Measurements from ENCODE around the gene CCNL2.
A peak's percentile ranks its signal among the peaks of the same experiment; 100 is the strongest.
"Not testable (repeated sequence)": the region's sequence is repeated elsewhere in the genome, so short reads cannot be mapped to it uniquely, and the experiment has no call there.

The CCNL2 gene

GRCh38 chr1:1432951-1433803 is 34.0 kb upstream of the CCNL2 start:
- H3K27ac ChIP-seq: peak overlapping the region; percentile 94
- no peak for TF ChIP-seq Cebpa-rat (IDR thresholded peaks at IDR 0.05)
- H3K36me3 ChIP-seq: no peaks in the 10 kb centered on the region
- H3K27me3 ChIP-seq: no peaks in the 10 kb centered on the region
- H3K4me2 ChIP-seq: peak overlapping the region; percentile 100
- H3K9ac ChIP-seq: peak overlapping the region; percentile 82
- no peaks in the 10 kb centered on the region for H3K9me3 ChIP-seq
- H4K20me1 ChIP-seq: peaks cover 23% of the 10 kb centered on the region
- peaks cover 92% of the 10 kb centered on the region for H3K4me1 ChIP-seq
- H3K4me3 ChIP-seq: peak overlapping the region; percentile 75

- TF ChIP-seq Cebpa-rat (IDR thresholded peaks at IDR 0.05): no peak
- H4K20me1 ChIP-seq: peaks cover 16% of the 10 kb centered on the region
- H3K4me1 ChIP-seq: peaks cover 84% of the 10 kb centered on the region
- H3K9me3 ChIP-seq: no peaks in the 10 kb centered on the region
- peak overlapping the region; percentile 94 for H3K27ac ChIP-seq
- H3K4me2 ChIP-seq: peak overlapping the region; percentile 100
- H3K9ac ChIP-seq: peak overlapping the region; percentile 82
- peak overlapping the region; percentile 75 for H3K4me3 ChIP-seq
- H3K27me3 ChIP-seq: no peaks in the 10 kb centered on the region
- no peaks in the 10 kb centered on the region for H3K36me3 ChIP-seq
Observed at GRCh38 chr1:1432274-1432950, 33.3 kb upstream of the CCNL2 start.

- Histone ChIP-seq H3K9ac (peak overlapping the region; percentile 82), H3K4me2 (peak overlapping the region; percentile 100)
Observed at GRCh38 chr1:1431845-1432273, 32.7 kb upstream of the CCNL2 start.

GRCh38 chr1:1430992-1431844 is 32.1 kb upstream of the CCNL2 start:
- Histone ChIP-seq H3K9me3 (no peaks in the 10 kb centered on the region), H3K4me2 (peak overlapping the region; percentile 100), H3K27me3 (no peaks in the 10 kb centered on the region), H4K20me1 (peaks cover 4% of the 10 kb centered on the region), H3K4me1 (peaks cover 77% of the 10 kb centered on the region), H3K36me3 (no peaks in the 10 kb centered on the region), H3K4me3 (0 out of 2 replicates have a peak overlapping the region, but pooled peaks have one; percentile 75), H3K9ac (peak overlapping the region; percentile 82), H3K27ac (peak overlapping the region; percentile 94)
- no peak for TF ChIP-seq Cebpa-rat (IDR thresholded peaks at IDR 0.05)

More at GRCh38 chr1:1431845-1432273, 32.7 kb upstream of the CCNL2 start:
- no peaks in the 10 kb centered on the region for H3K27me3 ChIP-seq
- H3K4me3 ChIP-seq: peak overlapping the region; percentile 75
- no peaks in the 10 kb centered on the region for H3K36me3 ChIP-seq
- H4K20me1 ChIP-seq: peaks cover 10% of the 10 kb centered on the region
- H3K9me3 ChIP-seq: no peaks in the 10 kb centered on the region
- peaks cover 79% of the 10 kb centered on the region for H3K4me1 ChIP-seq
- no peak for TF ChIP-seq Cebpa-rat (IDR thresholded peaks at IDR 0.05)
- H3K27ac ChIP-seq: peak overlapping the region; percentile 94

- Histone ChIP-seq H3K27me3 (no peaks in the 10 kb centered on the region), H3K36me3 (no peaks in the 10 kb centered on the region), H3K9me3 (no peaks in the 10 kb centered on the region), H3K27ac (peak overlapping the region; percentile 82), H4K20me1 (no peaks in the 10 kb centered on the region), H3K4me3 (no peak overlapping the region), H3K4me1 (peaks cover 81% of the 10 kb centered on the region), H3K4me2 (peak overlapping the region; percentile 82), H3K9ac (peak overlapping the region; percentile 56; the same call in 1 of the 2 replicates)
- TF ChIP-seq Cebpa-rat (IDR thresholded peaks at IDR 0.05): no peak
Observed at GRCh38 chr1:1430114-1430982, 31.2 kb upstream of the CCNL2 start.

- Histone ChIP-seq H3K9me3 (no peaks in the 10 kb centered on the region), H3K36me3 (no peaks in the 10 kb centered on the region), H3K4me1 (peaks cover 81% of the 10 kb centered on the region)
Observed at GRCh38 chr1:1429671-1430073, 30.5 kb upstream of the CCNL2 start.

GRCh38 chr1:1428967-1429366 is 29.8 kb upstream of the CCNL2 start:
- H3K27ac ChIP-seq, H3K9ac ChIP-seq, H3K9me3 ChIP-seq, H3K4me3 ChIP-seq, H3K36me3 ChIP-seq, H4K20me1 ChIP-seq, H3K27me3 ChIP-seq: not testable (repeated sequence)
- peak overlapping the region; percentile 82; the same call in 1 of the 2 replicates for H3K4me2 ChIP-seq
- peaks cover 76% of the 10 kb centered on the region for H3K4me1 ChIP-seq

More at GRCh38 chr1:1429671-1430073, 30.5 kb upstream of the CCNL2 start:
- H3K4me2 ChIP-seq: peak overlapping the region; percentile 82
- no peaks in the 10 kb centered on the region for H3K27me3 ChIP-seq
- H4K20me1 ChIP-seq: no peaks in the 10 kb centered on the region
- TF ChIP-seq Cebpa-rat (IDR thresholded peaks at IDR 0.05): no peak
- 0 out of 2 replicates have a peak overlapping the region, but pooled peaks have one; percentile 56 for H3K9ac ChIP-seq
- no peak overlapping the region for H3K4me3 ChIP-seq
- peak overlapping the region; percentile 82; the same call in 1 of the 2 replicates for H3K27ac ChIP-seq

- no peak for TF ChIP-seq Cebpa-rat (IDR thresholded peaks at IDR 0.05)
- Histone ChIP-seq H3K27me3 (no peaks in the 10 kb centered on the region), H3K9me3 (no peaks in the 10 kb centered on the region), H3K9ac (no peak overlapping the region), H3K4me2 (no peak overlapping the region), H4K20me1 (no peaks in the 10 kb centered on the region), H3K4me1 (peaks cover 74% of the 10 kb centered on the region), H3K36me3 (no peaks in the 10 kb centered on the region), H3K27ac (no peak overlapping the region), H3K4me3 (no peak overlapping the region)
Observed at GRCh38 chr1:1428174-1428573, 29.0 kb upstream of the CCNL2 start.

- Histone ChIP-seq H3K9me3 (no peaks in the 10 kb centered on the region), H3K4me1 (peaks cover 74% of the 10 kb centered on the region), H3K27ac (no peak overlapping the region), H3K9ac (no peak overlapping the region), H3K4me3 (no peak overlapping the region), H4K20me1 (no peaks in the 10 kb centered on the region), H3K36me3 (no peaks in the 10 kb centered on the region), H3K27me3 (no peaks in the 10 kb centered on the region), H3K4me2 (no peak overlapping the region)
- no peak for TF ChIP-seq Cebpa-rat (IDR thresholded peaks at IDR 0.05)
Observed at GRCh38 chr1:1427820-1428148, 28.6 kb upstream of the CCNL2 start.
